SK-N-SH (cell line): ENCODE data around the gene PIP5K1C. TPM values are rescaled to one million over a fixed set of nuclear protein-coding genes. Genes with fewer than 3 reads are reported as not detected.

Experiments used
- CTCF ChIA-PET: fragments of 300-600, 350-600 bp; formaldehyde crosslinking; extraction: SDS; loops from one replicate; lab custom pipeline; 2021; lab: Yijun Ruan, JAX
- POLR2A ChIA-PET: fragments of 350-600 bp; sonication (Branson Sonifier 250); formaldehyde crosslinking; extraction: SDS; loops from one replicate; lab custom pipeline; 2020; ENCODE audit warnings: antibody characterized with exemption, inconsistent platforms; lab: Yijun Ruan, JAX
- DNase-seq: peaks from one replicate; pipeline ENCODE4 v3.0.0; 2012
- H2AFZ ChIP-seq: fragments of 200-600 bp; sonication (generic); 2 replicates; pipeline ENCODE4 v1.8.1; 2016; ENCODE audit warnings: antibody characterized with exemption, mild to moderate bottlenecking, low read depth
- H3F3A ChIP-seq: fragments of 200-600 bp; sonication (generic); replicated peaks from 2 replicates; pipeline ENCODE3; 2016; ENCODE audit warnings: antibody characterized with exemption, mild to moderate bottlenecking; ENCODE audit not compliant: insufficient read depth
- H3K27ac ChIP-seq, 2 experiments: fragments of 200-500 bp in 1 of 2; fragments of 200-600 bp in 1 of 2; sonication (Bioruptor generic) in 1 of 2; sonication (generic), shearing (Covaris generic) in 1 of 2; 2 replicates each; pipeline versions ENCODE4 v1.5.1 to v1.6.1; 2014 to 2016; ENCODE audit warnings: low read depth in 2 of 2, inconsistent platforms in 1 of 2, low read length in 1 of 2, mild to moderate bottlenecking in 1 of 2, mixed read lengths in 1 of 2
- H3K27me3 ChIP-seq: fragments of 200-600 bp; sonication (generic), shearing (Covaris generic); 2 replicates; pipeline ENCODE4 v1.6.1; 2016; ENCODE audit warnings: mixed run types; ENCODE audit not compliant: insufficient read depth
- H3K36me3 ChIP-seq, 2 experiments: fragments of 200-500 bp in 1 of 2; fragments of 200-600 bp in 1 of 2; sonication (Bioruptor generic) in 1 of 2; sonication (generic) in 1 of 2; replicated peaks in 1 of 2; 2 replicates each; pipeline versions ENCODE3 to v1.5.1; 2014 to 2016; ENCODE audit warnings: low read length in 1 of 2, mild to moderate bottlenecking in 1 of 2; ENCODE audit not compliant: insufficient read depth in 2 of 2, control insufficient read depth in 1 of 2
- H3K4me1 ChIP-seq, 2 experiments: fragments of 200-500 bp in 1 of 2; fragments of 200-600 bp in 1 of 2; sonication (Bioruptor generic) in 1 of 2; sonication (generic), shearing (Covaris generic) in 1 of 2; 2 replicates each; pipeline versions ENCODE4 v1.5.1 to v1.6.1; 2014 to 2016; ENCODE audit warnings: low read depth in 1 of 2, low read length in 1 of 2, mixed run types in 1 of 2; ENCODE audit not compliant: insufficient read depth in 2 of 2, control insufficient read depth in 1 of 2
- H3K4me2 ChIP-seq: fragments of 200-600 bp; sonication (generic), shearing (Covaris generic); 2 replicates; pipeline ENCODE4 v1.6.1; 2017; ENCODE audit warnings: mixed run types
- H3K4me3 ChIP-seq, 2 experiments: fragments of 200-500 bp in 1 of 2; fragments of 200-600 bp in 1 of 2; sonication (Bioruptor generic) in 1 of 2; sonication (generic), shearing (Covaris generic) in 1 of 2; 2 replicates each; pipeline versions ENCODE4 v1.5.1 to v1.8.1; 2014 to 2016; ENCODE audit warnings: low read depth in 2 of 2, inconsistent platforms in 1 of 2, low read length in 1 of 2, mild to moderate bottlenecking in 1 of 2, mixed read lengths in 1 of 2, moderate library complexity in 1 of 2
- H3K79me2 ChIP-seq: fragments of 200-600 bp; sonication (generic); 2 replicates; pipeline ENCODE4 v1.8.1; 2017; ENCODE audit warnings: mild to moderate bottlenecking; ENCODE audit not compliant: insufficient read depth
- H3K9ac ChIP-seq: fragments of 200-600 bp; sonication (generic); 2 replicates; pipeline ENCODE4 v1.6.1; 2017; ENCODE audit warnings: mixed run types
- H3K9me2 ChIP-seq: fragments of 200-600 bp; sonication (generic); 2 replicates; pipeline ENCODE4 v1.6.1; 2017; ENCODE audit warnings: mixed run types
- H3K9me3 ChIP-seq: fragments of 200-600 bp; sonication (generic); 2 replicates; pipeline ENCODE4 v1.6.1; 2017; ENCODE audit warnings: mixed run types, mild to moderate bottlenecking, moderate library complexity
- H4K20me1 ChIP-seq: fragments of 200-600 bp; sonication (generic); 2 replicates; pipeline ENCODE4 v1.6.1; 2017; ENCODE audit warnings: mild to moderate bottlenecking, mixed run types; ENCODE audit not compliant: insufficient read depth
- CTCF ChIP-seq: fragments of 200-600 bp; sonication (generic); IDR thresholded peaks from 2 replicates; pipeline ENCODE4 v1.6.1; 2017; ENCODE audit warnings: antibody characterized with exemption, mild to moderate bottlenecking, moderate library complexity
- EP300 ChIP-seq, 2 experiments: IDR thresholded peaks; 2 replicates each; pipeline versions ENCODE4 v1.4.0 to v1.6.1; 2012; ENCODE audit warnings: borderline replicate concordance in 1 of 2, low read depth in 1 of 2, low read length in 1 of 2
- FOXM1 ChIP-seq: IDR thresholded peaks from 2 replicates; pipeline ENCODE4 v1.4.0; 2012; ENCODE audit warnings: low read depth, mild to moderate bottlenecking
- GABPA ChIP-seq: IDR thresholded peaks from 2 replicates; pipeline ENCODE4 v1.4.0; 2012; ENCODE audit warnings: low read depth, mild to moderate bottlenecking
- GATA2 ChIP-seq: sonication (generic); formaldehyde crosslinking; IDR thresholded peaks from 2 replicates; pipeline ENCODE4 v1.5.0; 2020; ENCODE audit warnings: mild to moderate bottlenecking, missing genetic modification reagents
- JUND ChIP-seq: IDR thresholded peaks from 2 replicates; pipeline ENCODE4 v1.4.0; 2012
- MAX ChIP-seq: IDR thresholded peaks from 2 replicates; pipeline ENCODE4 v1.4.0; 2012; ENCODE audit warnings: low read depth
- MEF2A ChIP-seq: IDR thresholded peaks from 2 replicates; pipeline ENCODE4 v1.4.0; 2012; ENCODE audit warnings: low read depth, borderline replicate concordance
- NFIC ChIP-seq: IDR thresholded peaks from 2 replicates; pipeline ENCODE4 v1.4.0; 2012; ENCODE audit warnings: borderline replicate concordance
- NRF1 ChIP-seq: IDR thresholded peaks from 2 replicates; pipeline ENCODE4 v1.6.1; 2012; ENCODE audit warnings: low read depth, mild to moderate bottlenecking, low read length
- POLR2AphosphoS5 ChIP-seq: IDR thresholded peaks from 2 replicates; pipeline ENCODE4 v1.6.1; 2012; ENCODE audit warnings: low read depth, low read length
- RCOR1 ChIP-seq: fragments of 150-350 bp; IDR thresholded peaks from 2 replicates; pipeline ENCODE4 v1.6.1; 2017; ENCODE audit warnings: antibody characterized with exemption, low read length
- RFX5 ChIP-seq: IDR thresholded peaks from 2 replicates; pipeline ENCODE4 v1.6.1; 2012; ENCODE audit warnings: mild to moderate bottlenecking, improper control_type of control experiment, low read length
- ZBTB33 ChIP-seq: IDR thresholded peaks from 2 replicates; pipeline ENCODE4 v1.4.0; 2012; ENCODE audit warnings: low read depth, borderline replicate concordance
- WGBS: methylation state at CpG from one replicate; pipeline ENCODE4 v1.1.6; 2017; ENCODE audit warnings: low lambda C conversion rate; 5-methylcytosine and 5-hydroxymethylcytosine counted together
- polyA plus RNA-seq, 3 experiments: library from polyadenylated mRNA; depleted of rRNA; stranded (reverse); fragments of >200 nt; gene quantifications; 2 replicates each; pipeline ENCODE4 v1.2.3, GENCODE V29; 2012
- TF ChIP-seq, protein P1 (sequence below): IDR thresholded peaks from 2 replicates; pipeline ENCODE4 v1.4.0; 2012; ENCODE audit warnings: low read depth, borderline replicate concordance
- TF ChIP-seq, protein P2 (sequence below): IDR thresholded peaks from 2 replicates; pipeline ENCODE4 v1.6.1; 2012; ENCODE audit warnings: mild to moderate bottlenecking, low read depth, low read length, moderate library complexity

Gene PIP5K1C
- polyA plus RNA-seq, 1 of the 3 experiments (the other 2 are of a cell fraction): 12.3 TPM

GRCh38 chr19:3683405-3684053 is 16.7 kb downstream of the PIP5K1C start:
- Histone ChIP-seq H3K4me1 (peaks cover 0 to 6% of the 10 kb centered on the region in 2 experiments; a peak in 1 of 4 replicates), H3K9me3 (no peaks in the 10 kb centered on the region), H3K9ac (no peak overlapping the region), H3K79me2 (peaks cover 23% of the 10 kb centered on the region; the same call in 1 of the 2 replicates), H3K4me3 (no peak overlapping the region), H3K27ac (no peak overlapping the region), H3K9me2 (no peaks in the 10 kb centered on the region), H3K4me2 (no peak overlapping the region), H4K20me1 (0 out of 2 replicates have a peak, but pooled peaks cover 4% of the 10 kb centered on the region), H3K36me3 (no peaks in the 10 kb centered on the region), H3F3A (no peaks in the 10 kb centered on the region), H3K27me3 (no peaks in the 10 kb centered on the region), H2AFZ (no peak overlapping the region)
- CTCF ChIA-PET: interaction anchor here (1.5 kb wide), 1 partner anchor 9 kb away, joined by 4 read pairs; no protein-coding TSS in a partner anchor
- POLR2A ChIA-PET: no interaction called here
- WGBS: 90% methylated on average over 15 of the region's 26 CpGs
- no peak for DNase-seq
- TF ChIP-seq FOXM1 (no peak), EP300 (IDR thresholded peaks at IDR 0.05; ENCODE audit: borderline replicate concordance in 1 of 2, low read depth in 1 of 2, low read length in 1 of 2) (no peak), JUND (no peak), RCOR1 (no peak), RFX5 (no peak), GATA2 (CRISPR knock-in tag) (no peak), NFIC (no peak), ZBTB33 (no peak), GABPA (no peak), MAX (no peak), NRF1 (no peak), MEF2A (no peak), POLR2AphosphoS5 (no peak)
- TF ChIP-seq, protein P1, sequence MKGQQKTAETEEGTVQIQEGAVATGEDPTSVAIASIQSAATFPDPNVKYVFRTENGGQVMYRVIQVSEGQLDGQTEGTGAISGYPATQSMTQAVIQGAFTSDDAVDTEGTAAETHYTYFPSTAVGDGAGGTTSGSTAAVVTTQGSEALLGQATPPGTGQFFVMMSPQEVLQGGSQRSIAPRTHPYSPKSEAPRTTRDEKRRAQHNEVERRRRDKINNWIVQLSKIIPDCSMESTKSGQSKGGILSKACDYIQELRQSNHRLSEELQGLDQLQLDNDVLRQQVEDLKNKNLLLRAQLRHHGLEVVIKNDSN: no peak

GRCh38 chr19:3682741-3683404 is 17.4 kb downstream of the PIP5K1C start:
- TF ChIP-seq CTCF (no peak), NFIC (no peak)
- TF ChIP-seq, protein P2, sequence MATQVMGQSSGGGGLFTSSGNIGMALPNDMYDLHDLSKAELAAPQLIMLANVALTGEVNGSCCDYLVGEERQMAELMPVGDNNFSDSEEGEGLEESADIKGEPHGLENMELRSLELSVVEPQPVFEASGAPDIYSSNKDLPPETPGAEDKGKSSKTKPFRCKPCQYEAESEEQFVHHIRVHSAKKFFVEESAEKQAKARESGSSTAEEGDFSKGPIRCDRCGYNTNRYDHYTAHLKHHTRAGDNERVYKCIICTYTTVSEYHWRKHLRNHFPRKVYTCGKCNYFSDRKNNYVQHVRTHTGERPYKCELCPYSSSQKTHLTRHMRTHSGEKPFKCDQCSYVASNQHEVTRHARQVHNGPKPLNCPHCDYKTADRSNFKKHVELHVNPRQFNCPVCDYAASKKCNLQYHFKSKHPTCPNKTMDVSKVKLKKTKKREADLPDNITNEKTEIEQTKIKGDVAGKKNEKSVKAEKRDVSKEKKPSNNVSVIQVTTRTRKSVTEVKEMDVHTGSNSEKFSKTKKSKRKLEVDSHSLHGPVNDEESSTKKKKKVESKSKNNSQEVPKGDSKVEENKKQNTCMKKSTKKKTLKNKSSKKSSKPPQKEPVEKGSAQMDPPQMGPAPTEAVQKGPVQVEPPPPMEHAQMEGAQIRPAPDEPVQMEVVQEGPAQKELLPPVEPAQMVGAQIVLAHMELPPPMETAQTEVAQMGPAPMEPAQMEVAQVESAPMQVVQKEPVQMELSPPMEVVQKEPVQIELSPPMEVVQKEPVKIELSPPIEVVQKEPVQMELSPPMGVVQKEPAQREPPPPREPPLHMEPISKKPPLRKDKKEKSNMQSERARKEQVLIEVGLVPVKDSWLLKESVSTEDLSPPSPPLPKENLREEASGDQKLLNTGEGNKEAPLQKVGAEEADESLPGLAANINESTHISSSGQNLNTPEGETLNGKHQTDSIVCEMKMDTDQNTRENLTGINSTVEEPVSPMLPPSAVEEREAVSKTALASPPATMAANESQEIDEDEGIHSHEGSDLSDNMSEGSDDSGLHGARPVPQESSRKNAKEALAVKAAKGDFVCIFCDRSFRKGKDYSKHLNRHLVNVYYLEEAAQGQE: no peak
- H3K27ac ChIP-seq: no peak overlapping the region

More at GRCh38 chr19:3682741-3683404, 17.4 kb downstream of the PIP5K1C start:
- CTCF ChIA-PET: interaction anchor here (1.1 to 1.5 kb wide), 2 partner anchors 9 to 96 kb away, joined by 4 to 5 read pairs; no protein-coding TSS in a partner anchor
- H3K4me3 ChIP-seq: no peak overlapping the region
- DNase-seq: peak; percentile 79
- POLR2A ChIA-PET: no interaction called here
- H4K20me1 ChIP-seq: 0 out of 2 replicates have a peak, but pooled peaks cover 4% of the 10 kb centered on the region
- H3K4me2 ChIP-seq: no peak overlapping the region
- H3F3A ChIP-seq: no peaks in the 10 kb centered on the region
- no peak overlapping the region for H3K9ac ChIP-seq
- H3K36me3 ChIP-seq: no peaks in the 10 kb centered on the region
- H2AFZ ChIP-seq: no peak overlapping the region
- H3K9me2 ChIP-seq: no peaks in the 10 kb centered on the region
- H3K79me2 ChIP-seq: peaks cover 23% of the 10 kb centered on the region; the same call in 1 of the 2 replicates
- H3K27me3 ChIP-seq: no peaks in the 10 kb centered on the region
- 86% methylated on average over 17 of the region's 17 CpGs for WGBS
- H3K4me1 ChIP-seq: peaks cover 0 to 6% of the 10 kb centered on the region in 2 experiments; a peak in 1 of 4 replicates
- H3K9me3 ChIP-seq: no peaks in the 10 kb centered on the region
